ENCODE results near the gene MTG2.

DNA sequence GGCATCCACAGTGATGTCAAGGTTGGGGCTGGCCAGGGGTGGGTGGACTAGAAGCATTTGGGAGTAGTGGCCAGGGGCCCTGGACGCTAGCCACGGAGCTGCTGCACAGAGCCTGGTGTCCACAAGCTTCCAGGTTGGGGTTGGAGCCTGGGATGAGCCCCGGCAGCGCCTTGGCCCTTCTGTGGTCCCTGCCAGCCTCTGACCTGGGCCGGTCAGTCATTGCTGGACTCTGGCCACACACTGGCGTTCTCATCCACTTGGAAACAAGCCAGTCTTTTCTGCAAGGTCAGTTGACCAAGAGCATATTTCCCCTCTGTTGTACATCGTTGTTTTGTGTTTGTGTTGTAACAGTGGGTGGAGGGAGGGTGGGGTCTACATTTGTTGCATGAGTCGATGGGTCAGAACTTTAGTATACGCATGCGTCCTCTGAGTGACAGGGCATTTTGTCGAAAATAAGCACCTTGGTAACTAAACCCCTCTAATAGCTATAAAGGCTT is 48.0 kb upstream of the MTG2 start:
- TF ChIP-seq, protein P1, sequence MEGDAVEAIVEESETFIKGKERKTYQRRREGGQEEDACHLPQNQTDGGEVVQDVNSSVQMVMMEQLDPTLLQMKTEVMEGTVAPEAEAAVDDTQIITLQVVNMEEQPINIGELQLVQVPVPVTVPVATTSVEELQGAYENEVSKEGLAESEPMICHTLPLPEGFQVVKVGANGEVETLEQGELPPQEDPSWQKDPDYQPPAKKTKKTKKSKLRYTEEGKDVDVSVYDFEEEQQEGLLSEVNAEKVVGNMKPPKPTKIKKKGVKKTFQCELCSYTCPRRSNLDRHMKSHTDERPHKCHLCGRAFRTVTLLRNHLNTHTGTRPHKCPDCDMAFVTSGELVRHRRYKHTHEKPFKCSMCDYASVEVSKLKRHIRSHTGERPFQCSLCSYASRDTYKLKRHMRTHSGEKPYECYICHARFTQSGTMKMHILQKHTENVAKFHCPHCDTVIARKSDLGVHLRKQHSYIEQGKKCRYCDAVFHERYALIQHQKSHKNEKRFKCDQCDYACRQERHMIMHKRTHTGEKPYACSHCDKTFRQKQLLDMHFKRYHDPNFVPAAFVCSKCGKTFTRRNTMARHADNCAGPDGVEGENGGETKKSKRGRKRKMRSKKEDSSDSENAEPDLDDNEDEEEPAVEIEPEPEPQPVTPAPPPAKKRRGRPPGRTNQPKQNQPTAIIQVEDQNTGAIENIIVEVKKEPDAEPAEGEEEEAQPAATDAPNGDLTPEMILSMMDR (tag by site-specific recombination; IDR thresholded peaks at IDR 0.05), result no peak
- TF ChIP-seq YY1 (tag by site-specific recombination; IDR thresholded peaks at IDR 0.05), result no peak
- no peak for TF ChIP-seq TCF7L2 (IDR thresholded peaks at IDR 0.05; ENCODE audit: borderline replicate concordance, low read depth, low read length)
- no peak for TF ChIP-seq ZBTB8A (tag by site-specific recombination; IDR thresholded peaks at IDR 0.05)
- no peak for TF ChIP-seq ZNF548 (tag by site-specific recombination; IDR thresholded peaks at IDR 0.05)
- no peak for TF ChIP-seq ZBTB1 (tag by site-specific recombination; IDR thresholded peaks at IDR 0.05)
- TF ChIP-seq, protein P2, sequence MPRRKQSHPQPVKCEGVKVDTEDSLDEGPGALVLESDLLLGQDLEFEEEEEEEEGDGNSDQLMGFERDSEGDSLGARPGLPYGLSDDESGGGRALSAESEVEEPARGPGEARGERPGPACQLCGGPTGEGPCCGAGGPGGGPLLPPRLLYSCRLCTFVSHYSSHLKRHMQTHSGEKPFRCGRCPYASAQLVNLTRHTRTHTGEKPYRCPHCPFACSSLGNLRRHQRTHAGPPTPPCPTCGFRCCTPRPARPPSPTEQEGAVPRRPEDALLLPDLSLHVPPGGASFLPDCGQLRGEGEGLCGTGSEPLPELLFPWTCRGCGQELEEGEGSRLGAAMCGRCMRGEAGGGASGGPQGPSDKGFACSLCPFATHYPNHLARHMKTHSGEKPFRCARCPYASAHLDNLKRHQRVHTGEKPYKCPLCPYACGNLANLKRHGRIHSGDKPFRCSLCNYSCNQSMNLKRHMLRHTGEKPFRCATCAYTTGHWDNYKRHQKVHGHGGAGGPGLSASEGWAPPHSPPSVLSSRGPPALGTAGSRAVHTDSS (tag by site-specific recombination; IDR thresholded peaks at IDR 0.05), result no peak
- no peak for TF ChIP-seq ZNF624 (tag by site-specific recombination; IDR thresholded peaks at IDR 0.05)
